Measurements from ENCODE around the gene PRKCA. TPM values are rescaled to one million over a fixed set of nuclear protein-coding genes. Genes with fewer than 3 reads are reported as not detected.

PRKCA gene
- total and polyA plus RNA-seq, 9 donors: 9.1 to 67.6 (median 37.2) TPM

DNA sequence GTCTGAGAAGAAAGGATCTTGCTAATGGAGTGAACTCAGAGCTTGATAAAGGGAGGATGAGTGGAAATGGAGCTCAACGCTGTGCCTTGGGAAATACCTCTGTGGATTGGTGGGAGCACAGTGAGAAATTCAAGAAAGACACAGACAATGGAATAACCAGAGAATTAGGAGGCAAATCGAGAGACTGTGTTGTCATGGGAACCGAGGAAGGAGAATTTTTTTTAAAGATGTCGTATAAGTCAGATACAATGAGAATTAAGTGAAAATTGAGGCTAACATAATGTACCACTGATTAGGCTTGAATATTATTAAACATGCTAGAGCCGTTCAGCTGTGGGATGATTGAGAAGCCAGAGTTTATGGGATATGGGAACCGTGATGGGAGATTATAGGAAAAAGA is 134.2 kb downstream of the PRKCA start:
- DNase-seq: no peak
- intact Hi-C loops (cut with DNase I): no loop called here
- H3K36me3 ChIP-seq: no peaks in the 10 kb centered on the region
- H3K27me3 ChIP-seq: no peaks in the 10 kb centered on the region
- H3K4me1 ChIP-seq (ENCODE audit: insufficient read depth): peaks cover 8% of the 10 kb centered on the region
- TF ChIP-seq, protein P1, sequence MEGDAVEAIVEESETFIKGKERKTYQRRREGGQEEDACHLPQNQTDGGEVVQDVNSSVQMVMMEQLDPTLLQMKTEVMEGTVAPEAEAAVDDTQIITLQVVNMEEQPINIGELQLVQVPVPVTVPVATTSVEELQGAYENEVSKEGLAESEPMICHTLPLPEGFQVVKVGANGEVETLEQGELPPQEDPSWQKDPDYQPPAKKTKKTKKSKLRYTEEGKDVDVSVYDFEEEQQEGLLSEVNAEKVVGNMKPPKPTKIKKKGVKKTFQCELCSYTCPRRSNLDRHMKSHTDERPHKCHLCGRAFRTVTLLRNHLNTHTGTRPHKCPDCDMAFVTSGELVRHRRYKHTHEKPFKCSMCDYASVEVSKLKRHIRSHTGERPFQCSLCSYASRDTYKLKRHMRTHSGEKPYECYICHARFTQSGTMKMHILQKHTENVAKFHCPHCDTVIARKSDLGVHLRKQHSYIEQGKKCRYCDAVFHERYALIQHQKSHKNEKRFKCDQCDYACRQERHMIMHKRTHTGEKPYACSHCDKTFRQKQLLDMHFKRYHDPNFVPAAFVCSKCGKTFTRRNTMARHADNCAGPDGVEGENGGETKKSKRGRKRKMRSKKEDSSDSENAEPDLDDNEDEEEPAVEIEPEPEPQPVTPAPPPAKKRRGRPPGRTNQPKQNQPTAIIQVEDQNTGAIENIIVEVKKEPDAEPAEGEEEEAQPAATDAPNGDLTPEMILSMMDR (IDR thresholded peaks at IDR 0.05): no peak
- no peak for TF ChIP-seq EP300 (IDR thresholded peaks at IDR 0.05)
- no peak for TF ChIP-seq POLR2A (IDR thresholded peaks at IDR 0.05)
- no peaks in the 10 kb centered on the region for H3K9me3 ChIP-seq
- WGBS, 3 donors: 65 to 80% (median 68%) methylated on average over 6 of the region's 6 CpGs
- no peak overlapping the region for H3K27ac ChIP-seq
- no peak overlapping the region for H3K4me3 ChIP-seq

DNA sequence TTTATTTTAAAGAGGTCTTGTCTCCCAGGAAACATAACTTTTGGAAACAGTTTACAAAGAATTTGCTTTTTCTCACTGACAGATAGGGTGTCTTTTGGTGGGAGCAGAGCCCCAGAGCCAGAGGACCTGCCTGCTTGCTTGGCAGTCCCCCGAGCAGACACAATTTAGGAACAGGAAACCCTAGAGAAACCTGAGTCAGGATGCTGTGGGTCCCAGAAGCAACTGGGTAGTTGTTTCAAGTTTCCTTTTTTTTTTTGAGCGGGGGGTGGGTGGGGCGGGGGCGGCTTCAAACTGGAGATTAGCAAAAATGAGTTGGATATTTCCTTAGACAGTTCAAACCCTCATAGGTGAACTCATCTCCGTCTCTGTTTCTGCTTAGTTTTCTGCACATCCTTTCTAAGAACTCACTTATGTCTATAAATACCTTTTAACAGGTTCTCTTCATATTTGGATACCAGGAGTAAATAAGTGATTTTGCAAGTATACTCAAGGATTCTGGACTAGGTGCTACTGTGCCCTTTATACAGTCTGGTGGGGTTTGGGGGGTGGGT is 135.1 kb downstream of the PRKCA start:
- no peaks in the 10 kb centered on the region for H3K9me3 ChIP-seq
- H3K36me3 ChIP-seq: no peaks in the 10 kb centered on the region
- DNase-seq: no peak
- no peak overlapping the region for H3K4me3 ChIP-seq
- H3K27ac ChIP-seq: no peak overlapping the region
- peaks cover 3% of the 10 kb centered on the region for H3K4me1 ChIP-seq (ENCODE audit: insufficient read depth)
- intact Hi-C loops (cut with DNase I): no loop called here
- TF ChIP-seq POLR2A (IDR thresholded peaks at IDR 0.05) (no peak), EP300 (IDR thresholded peaks at IDR 0.05) (no peak)
- TF ChIP-seq, protein P1 (IDR thresholded peaks at IDR 0.05): no peak
- H3K27me3 ChIP-seq: no peaks in the 10 kb centered on the region
- 32 to 54% (median 41%) methylated on average over 5 of the region's 5 CpGs for WGBS, 3 donors

DNA sequence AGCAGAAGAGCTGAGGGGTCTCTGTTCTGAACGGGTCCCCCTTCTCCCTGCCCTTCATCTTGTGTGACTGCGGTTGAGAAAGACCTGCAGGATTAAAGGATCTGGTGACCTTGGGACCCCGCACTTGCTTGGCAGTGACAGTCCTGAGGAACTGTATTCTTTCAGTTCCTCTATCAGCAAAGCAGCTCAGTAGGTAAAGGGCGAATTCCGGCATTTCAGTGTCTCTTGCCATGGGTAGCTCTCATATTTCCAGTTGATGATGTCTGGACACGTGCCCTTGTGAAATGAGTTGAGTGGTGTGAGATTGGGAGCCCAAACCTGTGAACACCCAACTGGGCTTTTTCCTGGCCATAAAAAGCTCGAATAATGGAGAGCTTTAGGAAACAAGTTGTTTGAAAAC is 135.7 kb downstream of the PRKCA start:
- Histone ChIP-seq H3K36me3 (no peaks in the 10 kb centered on the region), H3K4me1 (ENCODE audit: insufficient read depth) (peaks cover 2% of the 10 kb centered on the region), H3K27ac (no peak overlapping the region), H3K9me3 (no peaks in the 10 kb centered on the region), H3K4me3 (no peak overlapping the region), H3K27me3 (no peaks in the 10 kb centered on the region)
- no peak for DNase-seq
- TF ChIP-seq POLR2A (IDR thresholded peaks at IDR 0.05): no peak
- TF ChIP-seq, protein P1 (IDR thresholded peaks at IDR 0.05): no peak
- TF ChIP-seq EP300 (IDR thresholded peaks at IDR 0.05): no peak
- intact Hi-C loops (cut with DNase I): no loop called here
- 91 to 95% (median 94%) methylated on average over 7 of the region's 7 CpGs for WGBS, 3 donors

DNA sequence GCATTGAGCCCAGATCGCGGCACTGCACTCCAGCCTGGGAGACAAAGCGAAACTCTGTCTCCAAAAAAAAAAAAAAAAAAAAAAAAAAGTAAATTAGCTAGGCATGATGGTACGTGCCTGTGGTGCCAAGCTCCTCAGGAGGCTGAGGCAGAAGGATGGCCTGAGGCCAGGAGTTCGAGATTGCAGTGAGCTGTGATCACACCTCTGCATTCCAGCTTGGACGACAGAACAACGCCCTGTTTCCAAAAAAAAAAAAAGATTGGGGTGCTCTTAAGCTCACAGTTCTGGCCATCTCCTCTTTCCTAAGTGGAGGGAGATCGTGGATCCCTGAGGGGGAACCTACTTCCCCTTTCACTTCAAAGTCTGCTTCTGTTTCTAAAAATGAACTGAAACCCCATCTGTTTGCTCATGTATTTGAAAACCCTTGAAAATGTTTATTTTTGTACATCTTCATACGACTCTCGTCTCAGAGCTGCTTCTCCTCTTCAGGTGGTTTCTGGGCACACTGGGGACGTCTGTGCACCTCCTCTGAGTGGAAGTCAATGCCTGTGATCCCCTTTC is 138.8 kb downstream of the PRKCA start:
- Histone ChIP-seq H3K27me3 (no peaks in the 10 kb centered on the region), H3K4me3 (no peak overlapping the region), H3K9me3 (no peaks in the 10 kb centered on the region), H3K36me3 (no peaks in the 10 kb centered on the region), H3K4me1 (ENCODE audit: insufficient read depth) (peaks cover 2% of the 10 kb centered on the region), H3K27ac (no peak overlapping the region)
- no peak for DNase-seq
- intact Hi-C loops (cut with DNase I): no loop called here
- WGBS, 3 donors: 82 to 84% (median 84%) methylated on average over 11 of the region's 11 CpGs
- TF ChIP-seq POLR2A (IDR thresholded peaks at IDR 0.05) (no peak), EP300 (IDR thresholded peaks at IDR 0.05) (no peak)
- TF ChIP-seq, protein P1 (IDR thresholded peaks at IDR 0.05): no peak

All from ovary (tissue), 9 donors.